SKM-1 treated with dmso at 0.1 percent for 144 hours (cell line): Measurements from ENCODE around the gene PSMB11.

Source experiments
- DNase-seq: peaks from one replicate; lab custom pipeline; 2025; ENCODE audit not compliant: unreplicated experiment; lab: John Stamatoyannopoulos, UW

The PSMB11 gene

DNA sequence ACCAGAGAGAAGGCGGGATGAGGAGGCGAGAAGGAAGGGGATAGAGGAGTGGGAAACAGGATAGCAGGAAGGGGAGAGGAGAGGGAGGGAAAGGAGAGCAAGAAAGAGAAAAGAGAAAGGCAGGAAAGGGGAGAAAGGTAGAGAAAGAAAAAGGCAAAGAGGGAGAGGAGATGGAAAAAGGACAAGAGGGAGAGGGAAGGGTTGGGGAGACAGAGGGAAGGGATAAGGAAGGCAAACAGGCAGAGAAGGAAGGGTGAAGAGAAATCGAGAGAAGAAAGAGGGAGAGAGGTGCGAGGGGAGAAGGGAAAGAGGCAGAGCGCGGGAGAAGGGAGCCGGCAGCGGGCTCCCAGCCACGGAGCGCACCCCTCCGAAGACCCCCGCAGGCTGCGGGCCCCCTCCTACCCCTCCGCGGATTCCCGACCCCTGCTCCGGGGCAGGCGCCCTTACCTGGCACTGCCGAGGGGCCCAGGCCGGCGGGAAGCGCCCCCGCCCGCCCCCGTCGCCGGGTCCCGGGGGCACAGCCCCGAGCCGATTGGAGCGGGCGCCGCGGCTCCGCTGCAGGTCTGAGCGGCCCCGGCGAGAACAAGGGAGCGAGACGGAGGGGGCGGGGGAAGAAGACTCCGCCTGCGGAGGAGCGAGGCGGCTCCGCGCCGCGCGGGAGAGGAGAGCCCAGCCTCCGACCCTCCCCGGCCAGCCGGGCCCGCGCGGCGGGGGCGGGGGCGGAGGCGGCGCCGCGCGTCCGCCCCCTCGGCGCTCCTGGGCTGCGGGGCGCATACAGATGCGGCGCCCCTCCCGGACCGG lies 15.1 kb downstream of the PSMB11 start, which contains the start of gene CDH24:
Gene CDH24 (minus strand): TSS at position 565 of the 801 bp plus-strand sequence. CDS start 1,787 bp downstream, outside the sequence.
- DNase-seq = no peak

DNA sequence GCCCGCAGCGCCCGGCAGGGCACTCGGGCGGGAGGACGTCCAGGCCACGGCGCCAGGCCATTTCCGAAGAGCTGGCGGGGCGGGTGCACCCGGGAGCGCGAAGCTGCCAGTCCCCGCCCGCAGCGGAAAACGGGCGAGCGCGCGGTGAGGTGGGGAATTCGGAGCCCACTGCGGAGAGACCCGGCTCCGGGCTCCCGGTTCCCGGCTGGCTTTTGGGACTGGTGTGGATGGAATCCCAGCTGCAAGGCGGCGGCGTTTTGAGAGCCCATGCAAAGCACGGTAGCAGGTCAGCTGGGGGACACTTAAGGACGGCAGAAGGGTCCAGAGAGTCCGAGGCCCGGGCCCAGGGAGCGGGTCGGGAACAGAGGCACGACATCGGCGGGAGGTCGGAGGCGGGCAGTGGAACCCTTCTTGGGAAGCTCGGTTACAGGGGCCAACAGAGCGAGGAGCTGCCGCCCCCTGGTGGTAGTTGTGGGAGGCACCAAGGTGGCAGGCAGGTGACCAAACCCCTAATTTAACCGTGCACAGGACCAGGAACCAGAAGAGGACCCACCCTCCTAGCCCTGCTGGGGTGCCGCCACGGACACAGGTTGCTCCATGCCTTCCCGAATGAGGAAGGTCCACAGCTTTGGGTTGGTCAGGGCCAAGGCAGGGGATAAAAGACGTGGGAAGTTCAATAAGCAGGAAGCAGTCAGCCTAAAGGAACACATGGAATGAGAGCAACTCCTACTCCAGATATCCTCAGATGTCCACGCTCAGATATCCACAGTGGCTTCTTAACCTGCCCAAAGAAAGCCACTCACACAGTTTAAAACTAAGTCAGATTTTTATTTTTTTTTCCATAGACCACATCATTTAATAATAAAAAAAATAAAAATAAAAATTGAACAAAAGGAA lies 16.0 kb downstream of the PSMB11 start:
- no peak for DNase-seq

DNA sequence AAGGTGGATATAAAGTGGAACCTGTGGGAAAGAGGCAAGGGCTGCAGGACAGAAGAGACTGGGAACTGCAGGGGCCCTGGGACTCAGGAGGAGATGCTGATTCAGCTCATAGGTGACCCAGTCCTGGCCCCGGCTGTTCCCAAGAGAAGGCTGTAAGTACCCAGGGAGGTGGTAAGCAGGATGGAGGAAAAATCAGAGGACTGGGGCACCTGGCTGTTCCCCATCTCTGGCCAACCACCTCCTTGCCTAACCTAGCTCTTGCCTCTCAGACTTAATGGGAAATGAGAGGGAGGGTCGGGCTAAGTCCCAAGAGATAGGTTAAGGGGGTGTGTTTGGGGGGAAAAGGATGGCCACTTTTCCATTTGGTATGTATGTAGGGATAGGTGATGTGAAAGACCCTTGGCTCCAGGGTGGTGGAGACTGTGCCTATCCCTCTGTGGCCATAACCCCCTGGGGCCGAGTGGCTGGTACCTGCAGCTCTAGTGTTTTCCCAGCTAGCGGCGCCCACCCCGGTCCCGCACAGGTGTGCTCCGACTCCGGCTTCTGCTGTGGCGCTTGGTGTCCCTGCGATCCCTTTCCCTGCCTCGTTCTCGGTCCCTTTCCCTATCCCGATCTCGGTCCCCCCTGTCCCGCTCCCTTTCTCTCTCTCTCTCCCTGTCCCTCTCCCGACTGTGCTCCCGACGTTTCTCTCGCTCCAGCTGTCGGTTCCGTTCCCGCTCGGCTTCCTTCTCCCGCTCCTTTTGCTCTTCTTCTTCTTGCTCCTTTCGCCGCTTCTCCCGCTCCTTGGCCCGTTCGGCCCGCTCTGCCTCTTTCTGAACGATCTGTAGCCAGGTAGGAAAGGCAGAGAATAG lies 16.9 kb downstream of the PSMB11 start:
- no peak for DNase-seq

DNA sequence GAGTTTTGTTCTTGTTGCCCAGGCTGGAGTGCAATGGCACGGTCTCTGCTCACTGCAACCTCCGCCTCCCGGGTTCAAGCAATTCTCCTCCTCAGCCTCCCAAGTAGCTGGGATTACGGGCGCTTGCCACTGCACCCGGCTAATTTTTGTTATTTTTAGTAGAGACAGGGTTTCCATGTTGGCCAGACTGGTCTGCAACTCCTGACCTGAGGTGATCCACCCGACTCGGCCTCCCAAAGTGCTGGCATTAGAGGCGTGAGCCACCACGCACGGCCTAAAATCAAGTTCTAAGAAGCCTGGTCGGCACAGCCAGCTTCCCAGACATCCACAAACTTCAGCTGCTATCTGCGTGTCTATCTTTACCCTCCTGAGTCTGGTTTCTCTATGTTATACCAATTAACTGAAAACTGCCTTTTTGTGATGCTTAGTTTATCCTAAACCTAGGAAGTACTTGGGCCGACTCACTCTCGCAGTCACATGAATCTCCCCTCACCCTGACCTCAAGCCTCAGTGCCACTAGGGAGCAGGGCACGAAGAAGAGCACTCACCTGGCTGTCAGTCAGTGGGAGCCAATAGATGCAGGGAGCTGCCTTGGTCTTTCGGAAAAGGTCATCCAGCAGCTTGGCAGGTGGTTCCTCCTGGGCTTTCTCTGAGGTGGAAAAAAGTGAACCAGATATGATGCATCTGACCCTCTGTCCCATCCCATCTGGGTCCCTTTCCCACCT lies 18.7 kb downstream of the PSMB11 start:
- DNase-seq = no peak

DNA sequence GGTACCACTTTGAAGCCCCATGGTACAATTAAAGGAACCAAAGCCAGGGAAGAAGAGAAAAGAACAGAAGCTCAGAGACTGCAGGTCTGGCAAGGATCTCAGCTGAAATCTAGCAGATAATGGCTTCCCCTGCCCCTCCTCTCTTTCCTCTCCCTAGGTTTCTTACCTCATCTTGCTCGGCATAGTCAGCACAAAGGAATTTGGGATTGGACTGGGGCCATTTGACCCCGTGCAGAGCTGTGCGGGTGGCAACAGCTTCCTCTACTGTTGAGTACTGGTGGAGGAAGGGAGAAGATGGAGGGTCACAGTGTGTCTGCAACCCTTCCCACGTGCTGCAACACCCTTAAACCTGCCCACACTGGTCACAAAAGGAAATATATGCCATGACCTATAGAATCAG lies 20.0 kb downstream of the PSMB11 start:
- no peak for DNase-seq

DNA sequence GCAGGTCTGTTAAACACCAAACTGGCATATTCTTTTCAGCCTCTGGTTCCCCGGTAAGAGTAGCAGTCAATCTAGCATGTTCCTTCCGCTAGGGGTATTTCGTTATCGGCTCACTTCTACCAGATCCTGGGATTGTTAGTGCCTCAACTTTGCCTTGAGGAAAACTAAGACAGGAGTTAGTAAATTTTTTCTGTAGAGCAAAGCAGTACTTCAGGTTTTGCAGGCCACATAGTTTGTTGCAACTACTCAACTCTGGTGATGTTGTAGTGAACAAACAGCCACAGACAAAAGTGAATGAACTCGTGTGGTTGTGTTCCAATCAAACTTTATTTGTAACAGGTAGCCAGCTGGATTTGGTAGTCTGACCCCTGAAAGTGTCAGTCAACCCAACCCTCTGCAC lies 21.6 kb downstream of the PSMB11 start:
- no peak for DNase-seq

GRCh38 chr14:23066368-23066767 lies 24.4 kb downstream of the PSMB11 start:
- no peak for DNase-seq

DNA sequence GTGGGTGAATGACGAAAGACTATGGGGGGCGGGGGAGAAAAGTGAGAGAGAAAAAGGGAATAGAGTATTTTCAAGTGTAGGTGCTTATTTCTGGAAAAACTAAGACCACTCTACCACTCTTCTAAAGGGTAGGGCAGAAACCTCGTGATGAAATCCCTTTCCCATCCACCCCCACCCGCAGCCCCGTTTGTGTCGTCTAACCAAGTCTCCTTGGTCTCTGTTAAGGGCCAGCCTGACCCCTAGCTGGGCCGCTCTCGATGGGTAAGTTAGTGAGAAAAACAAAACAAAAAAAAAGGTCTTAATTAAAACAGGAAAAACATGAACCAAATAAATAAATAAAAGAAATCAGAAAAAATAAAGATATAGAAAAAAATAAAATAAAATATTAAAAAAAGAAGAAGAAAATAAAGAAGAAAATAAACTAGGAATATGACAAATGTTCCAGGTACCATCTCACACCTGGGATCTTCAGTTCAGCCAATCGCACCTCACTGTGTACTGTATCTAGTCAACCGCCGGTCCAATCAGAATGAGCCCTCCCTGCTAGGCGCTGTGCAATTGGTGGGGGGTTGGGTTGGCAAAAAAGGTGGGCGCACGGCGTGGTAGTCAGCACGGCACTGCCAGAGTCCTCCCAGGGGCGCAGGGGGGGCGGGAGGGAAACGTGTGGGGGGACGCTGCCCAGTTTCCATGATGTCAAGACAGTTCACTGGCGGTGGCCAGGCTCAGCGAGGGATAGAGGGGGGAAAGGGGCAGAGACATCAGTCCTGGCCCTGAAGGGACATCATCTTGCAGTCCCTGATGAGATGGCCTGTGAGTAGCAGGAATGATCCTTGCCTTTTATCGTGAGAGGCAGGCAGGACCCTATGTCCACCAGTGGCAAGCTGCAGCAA lies 25.1 kb downstream of the PSMB11 start:
- no peak for DNase-seq

DNA sequence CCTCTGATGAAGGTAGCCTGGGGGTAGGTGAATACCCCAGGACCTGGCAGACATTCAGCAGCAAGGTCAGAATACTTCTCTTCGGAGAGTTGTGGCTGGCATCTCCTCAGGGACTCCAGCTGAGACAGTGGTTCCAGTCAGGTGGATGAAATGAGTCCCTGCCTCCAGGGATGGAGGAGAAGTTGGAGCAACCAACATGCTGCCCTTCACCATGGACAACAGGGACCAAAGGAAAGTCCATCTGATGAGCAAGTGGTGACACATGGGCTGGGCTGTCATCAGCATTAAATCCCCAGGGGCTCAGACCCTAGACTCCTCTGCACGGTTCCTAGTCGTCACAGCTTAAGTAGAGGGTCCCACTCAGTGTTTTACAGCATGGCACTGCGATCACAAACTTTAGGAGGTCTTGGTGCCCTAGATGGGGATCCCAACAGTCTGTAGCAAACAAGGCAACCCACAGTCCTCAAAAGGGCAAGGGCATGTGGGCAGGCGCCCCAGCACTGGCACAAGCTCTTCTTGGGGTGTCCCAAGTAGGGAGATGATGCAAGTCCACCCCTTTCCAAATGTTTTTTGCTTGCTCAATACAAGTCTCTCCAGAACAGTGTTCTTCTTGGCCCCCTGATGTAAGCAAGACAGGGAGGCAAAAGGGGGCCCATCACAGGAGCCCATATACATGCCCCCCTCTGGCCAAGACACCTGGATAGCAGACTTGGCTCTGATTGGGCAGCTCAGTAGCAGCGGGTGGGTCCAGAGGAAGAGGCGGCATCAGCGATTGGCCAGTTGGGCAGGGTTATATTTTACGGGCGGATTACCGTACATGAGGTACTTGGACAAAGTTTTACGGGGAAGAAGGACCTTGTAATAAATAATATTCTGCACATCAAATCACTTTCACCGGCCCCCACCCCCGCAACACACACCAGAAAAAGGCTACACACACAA lies 26.1 kb downstream of the PSMB11 start:
- no peak for DNase-seq

DNA sequence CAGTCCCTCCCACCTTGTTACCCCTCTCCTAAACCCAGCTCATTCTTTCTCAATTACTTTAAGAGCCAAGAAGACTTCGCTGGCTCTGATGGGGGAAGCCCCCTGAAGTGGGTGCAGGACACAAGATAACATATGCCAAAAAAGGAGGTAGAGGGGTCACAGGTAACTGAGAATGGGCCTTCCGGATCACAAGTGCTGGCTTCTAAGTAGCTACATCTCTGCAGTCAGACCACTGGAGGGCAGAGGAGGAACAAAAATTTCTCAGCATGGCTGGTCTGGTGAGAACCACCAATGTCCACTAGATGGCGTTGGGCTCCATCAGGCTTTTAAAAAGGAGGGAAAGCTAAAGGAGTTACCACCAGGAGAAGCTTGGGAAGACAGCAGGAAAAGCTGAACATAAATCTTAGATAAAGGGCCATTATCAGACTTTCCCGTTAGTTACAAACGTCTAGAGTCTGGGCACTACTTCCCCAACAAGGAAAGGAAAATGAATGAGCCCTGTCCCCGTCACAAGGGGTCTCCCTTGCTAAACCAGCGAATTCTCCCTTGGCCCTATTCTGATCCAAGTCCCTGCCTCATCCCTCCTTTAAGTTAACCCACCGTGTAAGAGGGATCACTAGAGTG lies 26.9 kb downstream of the PSMB11 start:
- no peak for DNase-seq

DNA sequence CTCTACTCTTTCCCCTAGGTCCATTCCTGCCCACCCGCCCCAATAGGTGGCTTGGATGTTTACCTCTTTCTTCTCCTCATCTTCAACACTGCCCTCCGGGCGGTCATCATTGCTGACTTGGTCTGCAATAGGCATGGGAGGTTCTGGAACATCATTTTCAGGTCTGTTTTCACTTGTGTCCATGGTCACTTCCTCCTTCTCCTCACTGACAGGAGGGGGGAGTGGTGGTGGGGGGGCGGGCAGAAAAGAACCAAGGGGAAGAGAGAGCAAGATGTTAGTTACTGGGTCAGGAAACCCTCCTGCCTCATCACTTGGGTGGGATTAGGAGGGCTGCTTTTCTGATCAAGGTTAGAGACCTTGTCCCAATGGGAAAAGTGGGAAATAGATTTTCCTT lies 27.4 kb downstream of the PSMB11 start:
- DNase-seq = no peak

DNA sequence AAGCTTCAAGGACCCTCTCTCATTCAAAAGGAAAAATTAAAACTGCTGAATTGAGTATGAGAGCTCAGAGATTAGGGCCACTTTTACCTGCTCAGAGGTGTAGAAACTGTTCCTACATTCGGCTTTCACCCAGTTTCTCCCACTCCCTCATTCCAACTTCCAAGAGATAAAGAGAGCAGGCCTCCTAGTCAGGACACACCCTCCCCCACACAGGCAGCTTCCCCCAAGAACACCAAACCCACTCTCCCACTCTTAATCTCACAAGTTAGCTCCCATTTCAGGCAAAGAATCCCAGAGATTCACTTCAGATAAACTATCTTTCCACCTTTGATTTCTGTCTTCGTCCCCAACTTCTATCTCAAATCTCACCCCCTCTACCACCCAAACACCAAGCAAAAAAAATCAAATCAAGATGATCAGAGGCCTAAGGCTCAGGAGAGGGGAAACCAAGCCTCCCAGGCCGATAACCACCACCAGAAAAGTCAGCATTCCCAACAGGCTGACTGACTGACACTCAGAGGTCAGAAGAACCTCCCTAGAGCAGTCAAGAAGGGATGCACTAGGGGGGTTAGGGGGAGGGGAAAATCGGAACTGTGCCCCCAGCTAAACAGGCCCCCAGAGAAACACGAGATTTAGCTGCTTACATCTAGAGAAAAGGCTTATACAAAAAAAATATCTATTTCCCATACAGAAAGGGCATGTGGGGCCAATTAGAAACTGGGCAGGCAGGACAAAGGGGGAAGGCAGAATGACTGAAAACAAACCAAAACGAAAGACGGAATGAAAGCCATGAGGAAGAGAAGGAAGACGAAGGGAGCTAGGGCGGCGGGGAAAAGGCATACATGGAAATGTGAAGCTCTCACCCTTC lies 28.5 kb downstream of the PSMB11 start:
- DNase-seq = no peak

DNA sequence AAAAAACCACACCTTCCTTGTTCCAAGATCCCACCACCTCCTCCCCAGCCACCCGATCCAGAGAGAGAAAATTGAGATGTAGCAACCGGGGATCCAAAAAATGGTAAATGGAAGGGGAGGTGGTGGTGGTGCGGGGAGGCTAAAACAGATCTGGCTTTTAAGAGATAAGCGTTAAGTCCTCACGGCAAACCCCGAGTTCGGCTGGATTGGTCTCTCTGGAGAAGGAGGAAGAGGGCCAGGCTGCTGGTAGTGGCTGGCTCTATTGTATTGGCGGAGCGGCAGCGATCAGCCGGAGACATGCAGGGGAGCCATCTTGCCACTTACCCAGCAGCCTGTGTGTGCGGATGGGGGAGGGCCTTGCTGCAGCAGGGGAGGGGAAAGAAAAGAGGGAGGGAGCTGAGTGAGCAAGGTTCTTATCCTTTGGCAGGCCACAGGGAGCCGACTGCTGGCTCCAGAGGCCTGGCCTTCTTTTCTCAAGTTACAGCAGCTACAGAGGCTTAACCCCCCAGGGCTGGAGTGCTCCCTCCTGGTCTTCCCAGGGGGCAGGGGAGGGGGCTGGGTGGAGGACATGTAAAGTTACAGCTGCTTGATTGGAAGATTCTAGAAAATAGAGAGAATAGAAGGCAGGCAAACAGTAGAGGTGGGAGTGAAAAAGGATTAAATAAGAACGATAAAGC lies 29.4 kb downstream of the PSMB11 start:
- no peak for DNase-seq

- DNase-seq = no peak
These were observed 30.0 kb downstream of the PSMB11 start for GRCh38 chr14:23071921-23072539.

DNA sequence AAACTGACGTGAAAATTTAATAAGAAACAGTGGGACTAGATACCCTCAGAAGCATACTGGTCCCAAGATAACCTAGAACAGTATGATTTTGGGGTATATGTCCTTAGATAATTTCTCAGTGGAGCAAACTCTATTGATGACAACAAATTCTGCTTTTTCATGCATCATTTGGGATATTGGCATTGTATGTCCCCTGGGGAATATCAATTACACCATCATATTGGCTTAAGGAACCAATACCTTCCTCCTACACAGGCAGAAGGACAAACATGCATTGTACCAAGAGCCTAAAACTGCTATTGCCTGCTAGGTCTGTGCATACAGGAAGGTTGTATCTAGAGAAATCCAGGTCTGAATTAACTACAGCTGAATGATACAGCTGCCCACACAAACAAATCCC lies 32.9 kb downstream of the PSMB11 start:
- DNase-seq = no peak

- DNase-seq = no peak
These were observed 34.9 kb downstream of the PSMB11 start for GRCh38 chr14:23076785-23077408.
